Stomach (tissue), 4 donors: ENCODE results near the gene PCDHGC5.

Experiments
- POLR2A ChIP-seq, 4 donors: fragments of 450-650 bp; IDR thresholded peaks; one replicate each; pipeline ENCODE4 v1.6.1; 2016; ENCODE audit warnings: antibody characterized with exemption in 4 of 4, control low read depth in 2 of 4, mild to moderate bottlenecking in 1 of 4, moderate library complexity in 1 of 4
- TF ChIP-seq, protein P1 (sequence below), 7 experiments: fragments of 450-650 bp in 4 of 7; fragments of 200-600 bp in 3 of 7; sonication (generic) in 3 of 7; IDR thresholded peaks; one replicate each; pipeline ENCODE4 v1.5.1; 2016 to 2019; ENCODE audit warnings: antibody characterized with exemption in 7 of 7, control low read depth in 2 of 7, mild to moderate bottlenecking in 1 of 7

GRCh38 chr5:141508798-141509611, 20.1 kb downstream of the PCDHGC5 start:
- TF ChIP-seq, protein P1, sequence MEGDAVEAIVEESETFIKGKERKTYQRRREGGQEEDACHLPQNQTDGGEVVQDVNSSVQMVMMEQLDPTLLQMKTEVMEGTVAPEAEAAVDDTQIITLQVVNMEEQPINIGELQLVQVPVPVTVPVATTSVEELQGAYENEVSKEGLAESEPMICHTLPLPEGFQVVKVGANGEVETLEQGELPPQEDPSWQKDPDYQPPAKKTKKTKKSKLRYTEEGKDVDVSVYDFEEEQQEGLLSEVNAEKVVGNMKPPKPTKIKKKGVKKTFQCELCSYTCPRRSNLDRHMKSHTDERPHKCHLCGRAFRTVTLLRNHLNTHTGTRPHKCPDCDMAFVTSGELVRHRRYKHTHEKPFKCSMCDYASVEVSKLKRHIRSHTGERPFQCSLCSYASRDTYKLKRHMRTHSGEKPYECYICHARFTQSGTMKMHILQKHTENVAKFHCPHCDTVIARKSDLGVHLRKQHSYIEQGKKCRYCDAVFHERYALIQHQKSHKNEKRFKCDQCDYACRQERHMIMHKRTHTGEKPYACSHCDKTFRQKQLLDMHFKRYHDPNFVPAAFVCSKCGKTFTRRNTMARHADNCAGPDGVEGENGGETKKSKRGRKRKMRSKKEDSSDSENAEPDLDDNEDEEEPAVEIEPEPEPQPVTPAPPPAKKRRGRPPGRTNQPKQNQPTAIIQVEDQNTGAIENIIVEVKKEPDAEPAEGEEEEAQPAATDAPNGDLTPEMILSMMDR (IDR thresholded peaks at IDR 0.05), result no peak
- TF ChIP-seq POLR2A (IDR thresholded peaks at IDR 0.05), result no peak
